Measurements from ENCODE around the gene COX15.

DNA sequence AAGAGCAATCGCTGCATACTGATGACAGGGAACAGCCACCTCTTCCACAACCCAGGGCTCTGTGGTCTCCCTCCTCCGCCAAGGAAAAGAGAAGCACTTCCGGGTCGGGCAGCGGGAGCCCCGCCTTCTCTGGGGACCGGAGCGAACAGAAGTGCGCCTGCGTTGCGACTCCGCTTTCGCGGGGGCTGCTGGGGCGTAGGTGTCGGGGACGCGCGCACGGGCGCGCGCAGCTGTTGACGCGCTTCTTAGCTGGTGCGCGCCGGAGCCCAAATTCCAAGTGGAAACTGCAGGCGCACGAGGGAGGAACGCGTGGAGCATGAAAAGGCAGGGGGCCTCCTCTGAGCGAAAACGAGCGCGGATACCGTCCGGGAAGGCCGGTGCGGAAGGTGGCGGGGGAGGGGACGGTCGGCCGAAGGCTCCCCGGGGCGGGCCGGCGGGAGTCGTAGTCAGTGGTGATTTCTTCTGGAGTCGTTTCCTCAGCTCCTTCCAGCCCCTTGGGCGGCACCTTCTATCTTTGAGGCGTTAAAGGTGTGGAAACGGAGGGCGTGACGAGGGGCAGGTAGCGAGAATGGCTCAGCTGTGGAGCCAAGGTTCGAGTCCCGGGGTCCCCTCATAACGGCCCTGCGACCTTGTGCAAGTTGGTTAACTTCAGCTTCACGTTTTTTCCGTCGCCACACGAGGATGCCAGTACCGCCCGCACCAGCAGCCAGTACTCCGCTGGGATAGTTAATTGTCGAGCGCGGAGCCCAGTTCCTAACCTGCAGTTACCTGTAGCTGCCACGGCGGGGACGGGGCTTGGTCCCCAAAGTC, at the start of gene COX15, which contains the start of gene CUTC:
- TF ChIP-seq ARNT (IDR thresholded peaks at IDR 0.05) (no peak), CTBP1 (IDR thresholded peaks at IDR 0.05; ENCODE audit: borderline replicate concordance) (no peak), SUZ12 (IDR thresholded peaks at IDR 0.05) (no peak), HDGF (IDR thresholded peaks at IDR 0.05; ENCODE audit: borderline replicate concordance) (no peak), FOXK2 (IDR thresholded peaks at IDR 0.05) (no peak), FOXM1 (IDR thresholded peaks at IDR 0.05; ENCODE audit: borderline replicate concordance) (no peak), SP1 (IDR thresholded peaks at IDR 0.05) (no peak), BHLHE40 (IDR thresholded peaks at IDR 0.05; ENCODE audit: borderline replicate concordance) (no peak)

Measured in HEK293T (cell line).